Hepatocyte (in vitro differentiated cells): Measurements from ENCODE around the gene RBFOX1. TPM values are rescaled to one million over a fixed set of nuclear protein-coding genes. Genes with fewer than 3 reads are reported as not detected.

Experiments used
- DNase-seq: peaks from one replicate; pipeline ENCODE4 v3.0.0-alpha.2; 2016; ENCODE audit warnings: low spot score
- H2AFZ ChIP-seq: fragments of 200-600 bp; sonication (generic); 2 replicates; pipeline ENCODE4 v1.6.0; 2016; ENCODE audit warnings: antibody characterized with exemption, mild to moderate bottlenecking
- H3K27ac ChIP-seq: fragments of 200-600 bp; sonication (generic); 2 replicates; pipeline ENCODE4 v1.5.1; 2016; ENCODE audit warnings: mild to moderate bottlenecking
- H3K27me3 ChIP-seq: fragments of 200-600 bp; sonication (generic); 2 replicates; pipeline ENCODE4 v1.6.1; 2016
- H3K36me3 ChIP-seq: fragments of 200-600 bp; sonication (generic); replicated peaks from 2 replicates; pipeline ENCODE4 v1.5.1; 2016; ENCODE audit warnings: low read depth; ENCODE audit not compliant: insufficient read depth
- H3K4me1 ChIP-seq: fragments of 200-600 bp; sonication (generic); 2 replicates; pipeline ENCODE4 v1.5.1; 2016; ENCODE audit warnings: mild to moderate bottlenecking, moderate library complexity; ENCODE audit not compliant: insufficient read depth
- H3K4me2 ChIP-seq: fragments of 200-600 bp; sonication (generic); 2 replicates; pipeline ENCODE4 v1.6.0; 2016
- H3K4me3 ChIP-seq: fragments of 200-600 bp; sonication (generic); 2 replicates; pipeline ENCODE4 v1.5.1; 2016; ENCODE audit warnings: mild to moderate bottlenecking
- H3K79me2 ChIP-seq: fragments of 200-600 bp; sonication (generic); 2 replicates; pipeline ENCODE4 v1.6.0; 2017; ENCODE audit warnings: mild to moderate bottlenecking
- H3K9me2 ChIP-seq: fragments of 200-600 bp; sonication (generic); replicated peaks from 2 replicates; pipeline ENCODE4 v1.6.0; 2017; ENCODE audit warnings: mild to moderate bottlenecking; ENCODE audit not compliant: insufficient read depth
- H3K9me3 ChIP-seq: fragments of 200-600 bp; sonication (generic); 2 replicates; pipeline ENCODE4 v1.5.1; 2016; ENCODE audit warnings: low read depth, mild to moderate bottlenecking
- H4K20me1 ChIP-seq: fragments of 200-600 bp; sonication (generic); 2 replicates; pipeline ENCODE4 v1.6.0; 2016; ENCODE audit warnings: mild to moderate bottlenecking; ENCODE audit not compliant: insufficient read depth, poor library complexity, severe bottlenecking
- CTCF ChIP-seq: fragments of 200-600 bp; sonication (generic); IDR thresholded peaks from 2 replicates; pipeline ENCODE4 v1.5.1; 2016; ENCODE audit warnings: antibody characterized with exemption, mild to moderate bottlenecking; ENCODE audit not compliant: poor library complexity
- EZH2 ChIP-seq: fragments of 200-600 bp; sonication (generic); IDR thresholded peaks from 2 replicates; pipeline ENCODE4 v1.6.1; 2016; ENCODE audit warnings: antibody characterized with exemption, mild to moderate bottlenecking, borderline replicate concordance
- EZH2phosphoT487 ChIP-seq: fragments of 200-600 bp; sonication (generic); IDR thresholded peaks from one replicate; pipeline ENCODE4 v1.6.1; 2018; ENCODE audit warnings: antibody characterized with exemption, mild to moderate bottlenecking, low read depth, moderate library complexity; ENCODE audit not compliant: unreplicated experiment, severe bottlenecking
- WGBS: methylation state at CpG from one replicate; pipeline ENCODE4 v1.1.6; 2016; ENCODE audit warnings: low lambda C conversion rate; ENCODE audit errors: missing lambda C conversion rate; 5-methylcytosine and 5-hydroxymethylcytosine counted together
- polyA plus RNA-seq: library from polyadenylated mRNA; unstranded; fragments of >200 nt; fragmentation: Nextera tagmentation; extraction: Ambion mirVana; gene quantifications from 2 replicates; pipeline ENCODE4 v1.2.1, GENCODE V29; 2016
- total RNA-seq: library from RNA; depleted of rRNA; stranded (reverse); fragments of >200 nt; gene quantifications from 2 replicates; pipeline ENCODE4 v1.2.3, GENCODE V29; 2014

The RBFOX1 gene
- total and polyA plus RNA-seq, 2 experiments from 2014 or later: 1.00 to 1.2 TPM

DNA sequence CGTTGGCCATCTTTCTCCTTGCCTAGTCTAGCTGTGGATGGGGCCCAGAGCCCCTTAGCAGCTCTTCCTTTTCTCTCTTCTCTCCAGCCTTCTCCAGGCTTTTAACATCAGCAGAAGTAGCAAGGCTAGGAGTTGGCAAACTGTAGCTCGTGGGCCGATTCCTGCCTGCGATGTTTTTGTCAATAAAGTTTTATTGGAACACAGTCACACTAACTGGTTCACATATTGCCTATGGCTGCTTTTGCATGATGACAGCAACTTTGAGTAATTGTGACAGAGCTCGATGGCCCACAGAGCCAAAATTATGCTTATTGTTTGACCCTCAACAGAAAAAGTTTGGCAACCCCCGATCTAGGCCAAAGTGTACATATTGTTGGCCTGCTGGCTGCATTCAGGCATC, 199.9 kb downstream of the RBFOX1 start:
- Histone ChIP-seq H4K20me1 (no peaks in the 10 kb centered on the region), H3K9me3 (no peaks in the 10 kb centered on the region), H3K9me2 (no peaks in the 10 kb centered on the region), H2AFZ (no peak overlapping the region), H3K4me1 (no peaks in the 10 kb centered on the region), H3K79me2 (no peaks in the 10 kb centered on the region), H3K4me3 (no peak overlapping the region), H3K4me2 (no peak overlapping the region), H3K36me3 (no peaks in the 10 kb centered on the region), H3K27me3 (no peaks in the 10 kb centered on the region), H3K27ac (no peak overlapping the region)
- WGBS: 94% methylated on average over 6 of the region's 6 CpGs
- DNase-seq: no peak
- TF ChIP-seq CTCF (no peak), EZH2phosphoT487 (no peak), EZH2 (no peak)

DNA sequence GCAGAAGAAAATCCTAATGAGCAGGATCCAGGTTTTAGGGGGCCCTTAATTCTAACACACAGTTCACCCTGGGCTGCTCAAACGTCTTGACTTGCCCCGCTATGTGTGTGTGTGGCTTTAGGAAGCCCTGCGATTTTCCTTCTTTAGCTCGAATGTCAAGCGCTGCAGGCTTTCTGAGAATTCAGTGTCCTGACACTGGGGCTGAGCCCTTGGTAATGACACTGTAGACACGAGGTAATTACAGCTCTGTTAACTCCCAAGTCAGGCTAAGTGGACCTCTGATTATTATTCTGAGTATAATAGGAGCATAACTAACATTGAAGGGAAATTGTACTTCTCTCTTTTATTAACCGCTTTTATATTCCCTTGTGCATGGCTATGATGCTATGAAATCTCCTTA, 202.1 kb downstream of the RBFOX1 start:
- WGBS: 79% methylated on average over 7 of the region's 7 CpGs
- Histone ChIP-seq H3K79me2 (no peaks in the 10 kb centered on the region), H4K20me1 (no peaks in the 10 kb centered on the region), H3K36me3 (no peaks in the 10 kb centered on the region), H3K27me3 (no peaks in the 10 kb centered on the region), H3K4me1 (no peaks in the 10 kb centered on the region), H3K9me3 (no peaks in the 10 kb centered on the region), H3K9me2 (no peaks in the 10 kb centered on the region), H3K4me3 (no peak overlapping the region), H3K4me2 (no peak overlapping the region), H2AFZ (no peak overlapping the region), H3K27ac (no peak overlapping the region)
- DNase-seq: no peak
- no peak for TF ChIP-seq EZH2phosphoT487

GRCh38 chr16:7541026-7541425, 208.4 kb downstream of the RBFOX1 start:
- no peak overlapping the region for H3K27ac ChIP-seq
- H3K79me2 ChIP-seq: no peaks in the 10 kb centered on the region
- DNase-seq: no peak
- no peaks in the 10 kb centered on the region for H3K27me3 ChIP-seq
- H3K4me1 ChIP-seq: no peaks in the 10 kb centered on the region
- no peaks in the 10 kb centered on the region for H4K20me1 ChIP-seq
- H3K4me2 ChIP-seq: no peak overlapping the region
- no peaks in the 10 kb centered on the region for H3K9me2 ChIP-seq
- H3K9me3 ChIP-seq: no peaks in the 10 kb centered on the region
- 71% methylated on average over 3 of the region's 3 CpGs for WGBS
- H3K36me3 ChIP-seq: no peaks in the 10 kb centered on the region
- no peak overlapping the region for H2AFZ ChIP-seq
- TF ChIP-seq CTCF: no peak
- no peak for TF ChIP-seq EZH2
- TF ChIP-seq EZH2phosphoT487: no peak
- H3K4me3 ChIP-seq: no peak overlapping the region

DNA sequence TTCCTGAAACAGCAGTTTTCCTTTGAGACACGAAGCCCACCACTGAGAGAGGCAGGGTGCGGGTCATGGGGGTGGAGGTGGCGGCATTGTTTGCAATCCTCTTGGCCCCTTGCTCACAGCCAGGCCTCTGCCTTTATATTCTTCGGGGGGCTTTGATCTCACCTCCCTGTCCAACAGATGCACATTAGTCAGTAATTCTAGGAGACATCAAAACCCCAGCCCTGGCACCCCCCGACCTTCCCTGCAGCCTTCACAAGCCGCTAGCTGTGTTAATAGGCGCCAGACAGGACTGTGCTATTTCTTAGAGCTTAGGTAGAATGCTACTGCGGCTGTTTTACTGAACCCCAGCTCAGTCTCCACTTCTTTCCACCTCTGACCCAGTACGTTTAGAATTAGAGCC, 212.6 kb downstream of the RBFOX1 start:
- TF ChIP-seq EZH2 (no peak), CTCF (no peak), EZH2phosphoT487 (no peak)
- no peaks in the 10 kb centered on the region for H3K36me3 ChIP-seq
- H4K20me1 ChIP-seq: no peaks in the 10 kb centered on the region
- H3K9me2 ChIP-seq: no peaks in the 10 kb centered on the region
- 73% methylated on average over 9 of the region's 9 CpGs for WGBS
- H2AFZ ChIP-seq: no peak overlapping the region
- H3K4me2 ChIP-seq: no peak overlapping the region
- DNase-seq: no peak
- H3K4me1 ChIP-seq: no peaks in the 10 kb centered on the region
- H3K4me3 ChIP-seq: no peak overlapping the region
- H3K27ac ChIP-seq: no peak overlapping the region
- no peaks in the 10 kb centered on the region for H3K79me2 ChIP-seq
- H3K9me3 ChIP-seq: no peaks in the 10 kb centered on the region
- H3K27me3 ChIP-seq: no peaks in the 10 kb centered on the region
